C1 segment of cervical spinal cord (tissue), 14 donors: ENCODE results near the gene RBSN.
"Not testable (repeated sequence)": the region's sequence is repeated elsewhere in the genome, so short reads cannot be mapped to it uniquely, and the experiment has no call there.

ENCODE experiments used
- DNase-seq, 14 donors: peaks; one replicate each; lab custom pipeline; 2025; lab: John Stamatoyannopoulos, UW

RBSN gene

DNA sequence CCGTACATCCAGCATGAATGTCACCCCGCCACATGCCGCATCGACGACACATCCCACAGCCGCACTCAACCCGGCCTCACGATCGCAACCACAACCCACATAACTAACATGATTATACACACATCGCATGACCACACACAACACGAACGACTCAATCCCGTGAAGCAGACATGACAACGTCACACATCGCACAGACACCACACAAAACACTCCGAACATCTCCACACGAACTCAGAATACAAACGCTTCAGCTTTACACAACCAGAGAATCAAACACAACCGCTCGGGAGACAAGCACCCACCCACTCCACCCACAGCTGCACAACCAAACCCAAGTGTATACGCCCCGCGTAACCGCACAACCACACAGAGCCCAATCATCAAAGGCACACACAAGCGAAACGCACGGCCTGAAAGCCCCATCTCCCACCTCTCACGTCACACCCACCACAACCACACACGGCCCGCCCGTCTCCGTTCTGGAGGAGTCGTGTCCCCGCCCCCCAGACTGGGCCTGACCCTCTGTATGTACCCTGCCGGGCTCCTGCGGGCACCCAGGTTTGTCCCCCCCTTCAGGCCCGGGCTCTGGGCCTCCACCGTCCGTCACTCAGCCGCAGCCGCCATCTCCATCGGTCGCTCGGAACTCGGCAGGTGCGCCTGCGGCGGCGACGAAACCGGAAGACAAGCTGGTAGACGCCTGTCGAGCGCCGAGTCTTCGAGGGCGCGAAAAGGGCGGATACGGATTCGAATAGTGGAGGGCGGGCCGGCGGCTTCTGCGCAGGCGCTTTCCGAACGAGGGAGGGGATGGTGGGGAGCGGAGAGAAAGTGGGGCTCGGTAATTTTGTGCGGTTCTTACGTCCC, at the start of gene RBSN:
Gene RBSN, minus strand, starts transcription at position 646 of the 861 bp plus-strand sequence. CDS start 3,028 bp downstream, outside the sequence.
- DNase-seq: peak; percentile 52 to 95 (median 92)

DNA sequence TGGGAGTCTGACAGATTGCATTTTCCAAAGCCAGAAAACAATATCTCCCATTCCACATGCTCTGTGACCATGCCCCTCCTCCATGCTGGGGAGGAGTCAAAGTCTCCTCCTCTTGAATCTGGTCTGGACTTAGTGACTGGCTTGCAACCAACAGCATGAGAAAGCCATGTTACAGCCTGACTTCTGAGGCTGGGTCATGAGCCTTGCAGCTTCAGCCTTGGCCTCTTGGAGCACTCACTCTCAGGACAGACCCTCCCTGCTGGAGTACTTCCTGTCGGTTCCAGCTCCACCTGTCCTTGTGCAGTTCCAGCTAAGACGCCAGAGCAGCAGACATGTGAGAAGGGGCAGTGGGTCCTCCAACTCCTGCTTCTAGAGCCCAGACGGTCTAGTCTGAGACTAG, 49.7 kb upstream of the RBSN start:
- DNase-seq: no peak

DNA sequence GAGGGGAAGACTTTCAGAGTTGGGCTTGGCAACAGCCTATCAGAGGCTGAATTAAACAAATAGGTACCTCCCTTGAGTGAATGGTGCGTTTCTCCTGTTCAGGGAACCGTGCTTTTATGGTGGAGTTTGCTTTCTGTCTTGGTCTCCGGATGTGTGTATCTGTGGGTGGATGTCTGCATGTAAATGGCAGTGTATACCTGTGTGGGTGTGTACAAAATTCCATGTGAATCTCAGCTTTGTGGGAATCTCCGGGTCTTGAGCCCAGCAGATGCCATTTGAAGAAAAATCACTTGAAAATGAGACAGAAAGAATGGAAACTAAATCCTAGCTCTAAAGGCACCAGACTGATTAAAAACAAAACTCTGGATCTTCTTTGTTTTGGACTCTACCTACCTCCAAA, 37.9 kb upstream of the RBSN start:
- DNase-seq: not testable (repeated sequence)

DNA sequence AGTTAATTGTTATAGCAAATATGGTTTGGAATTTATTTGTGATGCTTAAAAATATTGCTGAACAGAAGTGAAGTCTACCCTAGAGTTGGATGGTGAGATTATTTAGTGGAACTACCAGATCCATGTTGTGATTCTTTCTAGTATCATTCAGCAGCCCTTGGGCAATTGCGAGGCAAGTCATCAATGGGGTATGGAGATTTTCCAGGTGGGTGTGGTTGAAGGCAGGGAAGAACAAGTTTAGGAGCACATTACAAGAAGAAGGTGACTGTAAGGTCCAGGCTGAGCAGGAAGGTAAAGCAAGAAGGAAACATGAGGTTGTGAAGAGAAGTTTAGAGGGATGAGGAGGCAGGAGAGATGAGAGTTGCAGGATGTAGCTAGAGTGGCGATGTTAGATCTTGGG, 36.0 kb upstream of the RBSN start:
- not testable (repeated sequence) for DNase-seq

DNA sequence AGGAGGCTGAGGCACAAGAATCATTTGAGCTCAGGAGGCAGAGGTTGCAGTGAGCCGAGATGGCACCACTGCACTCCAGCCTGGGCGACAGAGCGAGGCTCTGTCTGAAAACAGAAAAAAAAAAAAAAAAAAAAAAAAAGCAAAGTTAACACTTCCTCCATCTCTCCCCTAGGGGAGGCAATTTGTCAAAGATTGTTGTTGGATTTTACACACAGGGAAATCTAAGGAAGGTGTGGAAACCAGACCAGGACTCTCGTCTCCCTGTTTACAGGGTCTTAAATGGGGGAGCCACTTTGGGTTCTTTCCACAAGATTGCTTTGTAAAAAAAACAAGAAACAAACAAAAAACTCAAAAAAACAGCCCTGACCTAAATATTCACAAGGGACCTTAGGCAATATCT, 29.5 kb upstream of the RBSN start:
- not testable (repeated sequence) for DNase-seq

DNA sequence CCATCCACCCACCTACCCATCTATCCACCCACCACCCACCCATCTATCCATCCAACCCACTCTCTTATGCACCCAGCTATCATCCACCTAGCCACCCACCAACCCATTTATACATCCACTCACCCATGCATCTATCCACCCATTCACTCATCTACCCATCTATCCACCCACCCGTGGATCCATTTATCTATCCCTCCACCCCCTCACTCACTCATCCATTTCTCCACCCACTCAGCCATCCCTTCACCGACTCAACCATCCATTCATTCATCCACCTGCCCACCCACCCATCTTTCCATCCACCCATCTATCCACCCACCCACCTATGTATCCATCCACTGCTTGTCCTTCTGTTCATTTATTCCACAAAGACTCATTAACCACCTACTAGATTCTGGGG, 28.0 kb upstream of the RBSN start:
- not testable (repeated sequence) for DNase-seq

DNA sequence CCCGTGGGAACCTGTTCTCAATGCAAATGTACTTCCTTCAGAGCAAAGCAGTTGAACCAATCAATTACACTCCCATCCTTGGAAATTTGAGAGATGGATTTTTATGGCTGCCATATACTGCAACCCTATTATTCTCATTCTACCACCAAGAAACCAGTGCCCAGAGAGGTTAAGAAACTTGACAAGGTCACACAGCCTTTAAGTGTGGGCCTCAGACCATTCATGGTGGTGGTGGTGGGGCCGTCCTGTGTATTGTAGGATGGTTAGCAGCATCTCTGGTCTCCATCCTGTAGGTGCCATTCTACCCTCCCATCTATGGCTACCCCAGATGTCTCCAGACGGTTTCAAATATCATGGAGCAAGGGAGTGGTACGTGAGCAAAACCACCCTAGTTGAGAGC, 23.4 kb upstream of the RBSN start:
- DNase-seq: no peak

DNA sequence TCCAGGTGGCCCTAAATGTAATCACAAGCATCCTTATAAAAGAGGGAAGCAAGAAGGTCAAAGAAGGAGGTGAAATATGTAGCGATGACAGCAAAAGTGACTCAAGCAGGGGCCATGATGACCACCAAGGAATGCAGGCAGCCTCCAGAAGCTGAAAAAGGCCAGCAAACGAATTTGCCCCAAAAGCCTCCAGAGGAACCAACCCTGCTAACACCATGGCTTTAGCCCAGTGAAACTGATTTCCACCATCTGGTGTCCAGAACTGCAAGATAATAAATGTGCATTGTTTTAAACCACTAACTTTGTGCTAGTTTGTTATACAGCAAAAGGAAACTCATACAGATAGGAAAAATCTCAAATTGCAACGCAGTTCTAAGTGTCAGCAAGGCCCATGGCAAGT, 23.0 kb upstream of the RBSN start:
- no peak for DNase-seq

DNA sequence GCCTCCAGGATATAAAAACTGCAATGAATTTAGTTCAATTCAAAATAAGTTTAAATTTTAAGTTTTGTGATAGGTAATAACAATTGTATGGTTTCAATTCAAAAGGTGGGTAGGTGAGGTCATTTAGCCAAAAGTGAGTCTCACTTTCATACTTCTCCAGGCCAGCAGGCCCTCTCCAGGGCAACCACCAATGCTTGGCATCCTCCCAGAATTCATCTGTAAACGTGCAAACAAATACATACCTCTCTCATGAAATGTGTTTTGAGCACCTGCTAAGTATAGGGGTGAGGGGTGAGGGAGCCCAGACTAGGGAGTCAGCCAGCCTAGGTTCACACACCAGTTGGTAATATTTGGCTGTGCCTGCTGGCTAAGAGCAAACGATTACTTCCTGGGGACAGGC, 22.0 kb upstream of the RBSN start:
- DNase-seq: no peak

DNA sequence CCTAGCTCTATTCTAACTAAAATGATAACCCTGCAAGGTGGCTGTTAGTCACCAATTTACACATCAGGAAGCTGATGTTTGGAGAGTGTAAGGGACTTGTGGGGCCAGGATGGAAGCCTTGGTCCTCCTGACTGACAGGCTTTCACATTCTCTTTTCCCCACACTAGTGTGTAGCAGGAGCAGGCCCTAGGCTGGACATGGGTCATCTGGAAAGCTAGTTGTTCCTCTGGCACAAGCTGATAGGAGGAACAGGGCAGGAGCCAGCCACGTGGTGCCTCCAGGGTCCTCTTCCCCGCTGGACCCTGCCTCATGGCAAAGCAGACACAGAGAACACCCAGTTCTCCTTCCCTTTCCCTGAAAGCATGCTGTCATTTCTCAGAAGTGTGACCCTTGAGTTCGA, 18.1 kb upstream of the RBSN start:
- DNase-seq: no peak

DNA sequence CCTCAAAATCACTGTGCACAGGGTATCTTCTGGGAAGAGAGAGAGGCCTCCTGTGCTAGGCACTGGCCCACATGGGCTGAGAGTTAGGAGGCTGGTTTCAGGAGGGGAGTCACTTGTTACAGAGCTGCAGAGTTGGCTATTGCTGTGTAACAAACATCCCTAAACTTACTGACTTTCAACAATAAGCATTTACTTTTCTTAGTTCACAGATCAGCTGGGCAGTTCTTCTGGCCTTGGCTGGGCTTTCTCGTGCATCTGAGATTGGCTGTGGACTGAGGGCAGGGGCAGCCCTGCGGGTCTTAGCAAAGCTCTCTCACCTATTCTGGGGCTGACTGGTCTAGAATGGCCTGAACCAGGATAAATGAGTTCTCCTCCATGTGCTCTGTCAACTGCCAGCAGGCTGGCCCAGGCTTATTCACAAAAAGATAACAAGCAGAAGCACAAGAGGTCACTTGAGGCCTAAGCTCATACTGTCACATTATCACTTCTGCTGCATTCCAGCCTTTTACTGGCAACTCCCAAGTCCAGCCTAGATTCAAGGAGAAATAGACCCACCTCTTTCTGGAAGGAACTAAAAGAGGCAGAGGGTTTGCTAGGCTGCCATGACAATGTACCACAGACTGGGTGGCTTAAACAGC, 17.2 kb upstream of the RBSN start:
- DNase-seq: no peak

DNA sequence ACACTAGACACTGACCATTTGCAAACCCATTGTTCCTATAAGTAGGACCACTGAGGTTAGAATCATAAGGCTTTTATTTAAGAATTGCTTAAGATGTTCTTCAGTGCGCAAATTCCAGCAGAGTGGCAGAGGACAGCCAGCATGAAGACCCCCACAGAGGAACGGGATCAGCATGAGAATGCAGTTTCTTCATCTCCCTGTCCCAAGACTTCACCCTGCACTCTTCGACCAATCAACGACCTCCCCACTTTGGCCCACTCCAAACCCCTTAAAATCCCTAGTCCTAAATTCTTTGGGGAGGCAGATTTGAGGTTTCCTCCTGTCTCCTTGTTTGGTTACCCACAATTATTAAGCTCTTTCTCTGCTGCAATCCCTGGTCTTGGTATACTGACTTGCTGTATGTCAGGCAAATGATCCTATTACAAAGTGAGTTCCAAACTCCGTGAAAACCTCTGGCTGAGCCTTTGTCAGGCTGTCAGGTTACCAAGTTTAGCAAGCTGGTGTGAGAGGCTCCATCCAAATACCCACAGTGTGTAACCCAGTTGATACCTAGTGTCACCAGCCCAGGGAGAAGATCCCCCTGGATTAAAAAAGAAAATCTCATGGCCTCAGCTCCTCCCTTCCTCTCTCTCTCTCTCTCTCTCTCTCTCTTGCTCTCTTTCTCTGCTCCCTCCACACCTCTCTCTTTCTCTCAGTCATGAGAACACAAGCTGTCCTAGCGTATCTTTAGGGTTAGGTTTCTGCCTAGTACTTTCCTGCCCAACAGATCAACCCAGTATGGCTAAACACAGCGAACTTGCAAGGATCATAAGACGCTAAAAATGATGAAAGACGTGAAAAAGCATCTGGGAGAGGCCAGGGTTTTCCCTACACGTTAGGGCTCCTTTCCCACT, 15.8 kb upstream of the RBSN start:
- DNase-seq: no peak

DNA sequence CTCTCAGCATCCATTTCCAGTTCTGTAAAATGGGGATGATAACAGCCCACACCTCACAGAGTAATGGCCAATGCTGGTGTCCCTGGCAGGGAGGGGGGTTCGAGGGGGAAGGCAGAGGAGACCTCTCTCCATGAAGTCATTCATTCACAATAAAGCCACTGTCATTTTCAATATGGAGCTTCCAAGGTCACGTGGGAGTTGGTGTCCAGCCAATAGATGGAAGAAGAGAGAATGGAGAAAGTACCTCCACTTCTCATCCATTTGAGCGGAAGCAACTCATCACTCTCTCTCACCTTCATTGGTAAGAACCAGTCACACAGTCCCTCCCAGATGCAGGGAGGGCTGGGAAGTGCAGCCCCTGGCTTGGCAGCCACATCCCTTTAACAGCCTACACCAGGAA, 14.9 kb upstream of the RBSN start:
- DNase-seq: no peak

DNA sequence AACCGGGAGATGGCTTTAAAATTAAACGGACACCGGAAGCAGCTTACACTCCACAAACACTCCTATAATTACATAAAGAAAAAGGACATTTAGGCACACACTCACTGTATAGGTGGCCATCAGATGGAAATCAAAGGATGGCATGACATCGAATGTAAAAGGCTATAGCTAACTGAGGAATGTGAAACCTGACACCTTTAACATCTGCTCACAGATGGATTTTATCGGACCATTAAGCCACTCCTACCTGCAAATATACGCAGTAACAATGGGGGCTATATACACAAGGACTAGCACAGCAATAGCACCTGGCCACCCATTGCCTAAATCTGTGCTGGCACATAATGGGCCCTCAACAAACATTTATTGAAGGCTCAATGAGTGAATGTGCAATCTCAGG, 14.5 kb upstream of the RBSN start:
- DNase-seq: no peak

DNA sequence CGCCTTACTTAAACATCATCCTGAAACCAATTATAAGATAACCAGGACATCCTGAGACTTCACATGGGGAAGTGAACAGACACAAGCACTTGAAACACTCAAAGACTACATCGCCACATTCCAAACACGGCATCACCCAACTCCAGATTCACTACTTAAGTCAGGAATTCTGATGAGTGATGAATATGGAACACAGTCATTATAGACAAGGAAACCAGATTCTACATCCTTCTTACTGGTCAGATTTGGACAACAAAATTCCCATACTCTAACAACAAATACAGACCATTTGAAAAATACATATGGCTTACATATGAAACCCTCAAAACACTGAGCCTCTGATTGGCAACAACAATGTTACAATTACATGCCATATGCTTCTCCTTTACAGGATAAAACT, 13.1 kb upstream of the RBSN start:
- DNase-seq: no peak

DNA sequence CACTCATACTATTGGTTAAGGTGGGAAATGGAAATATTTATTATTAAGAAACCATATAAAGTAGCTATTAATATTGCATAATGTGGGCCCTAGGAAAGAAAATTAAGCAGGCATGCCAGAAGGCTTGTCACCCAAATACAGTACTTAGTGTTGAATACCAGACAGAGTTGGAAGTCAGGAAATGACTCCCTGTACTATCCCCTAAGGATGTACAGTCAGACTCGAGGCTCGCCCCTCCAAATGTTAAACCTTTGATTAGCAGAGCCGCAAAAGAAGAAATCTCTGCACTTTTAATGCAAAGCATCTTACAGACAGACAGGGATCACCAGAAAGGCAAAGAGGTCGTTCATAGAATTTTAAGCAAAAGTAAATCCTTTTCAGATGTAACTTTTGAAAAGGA, 11.3 kb upstream of the RBSN start:
- DNase-seq: no peak

DNA sequence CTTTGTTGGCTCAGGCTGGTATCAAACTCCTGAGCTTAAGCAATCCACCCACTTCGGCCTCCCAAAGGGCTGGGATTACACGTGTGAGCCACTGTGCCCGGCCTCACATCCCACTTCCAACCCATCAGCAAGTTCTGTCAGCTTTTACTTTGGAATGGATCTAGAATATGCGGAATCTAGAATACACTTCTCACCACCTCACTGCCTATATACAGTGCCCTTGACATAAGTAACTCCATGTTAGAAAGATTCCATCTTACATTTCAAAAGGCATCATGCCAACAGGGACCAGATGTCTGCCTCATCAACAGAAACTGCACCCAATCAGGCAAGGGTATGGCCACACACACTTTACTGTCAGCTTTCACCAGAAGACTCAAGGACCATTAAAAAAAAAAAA, 9.9 kb upstream of the RBSN start:
- no peak for DNase-seq

DNA sequence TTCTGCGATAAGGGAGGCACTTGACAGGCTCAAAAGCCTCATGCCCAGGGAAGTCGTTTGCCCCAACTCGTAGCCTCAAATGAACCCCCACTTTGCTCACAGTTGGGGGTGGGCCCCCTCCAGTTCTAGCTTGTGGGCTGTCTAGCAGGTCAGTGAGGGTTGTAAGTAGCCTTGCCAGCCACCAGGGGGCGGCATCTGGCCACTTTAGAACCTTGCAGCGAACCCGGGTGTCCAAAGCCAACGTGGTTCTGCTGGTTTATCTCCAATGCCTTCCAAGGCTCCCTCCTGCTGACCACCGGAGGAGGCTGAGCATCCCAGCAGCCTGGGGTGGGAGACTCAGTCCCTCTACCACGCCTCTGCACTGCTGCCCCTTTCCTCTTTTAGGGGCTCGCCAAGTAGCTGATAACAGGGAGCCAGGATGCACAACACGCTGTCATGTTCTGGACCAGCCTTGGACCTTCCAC, 9.2 kb upstream of the RBSN start:
- peak in 13 of 14 donors; percentile 18 to 82 (median 51) for DNase-seq

DNA sequence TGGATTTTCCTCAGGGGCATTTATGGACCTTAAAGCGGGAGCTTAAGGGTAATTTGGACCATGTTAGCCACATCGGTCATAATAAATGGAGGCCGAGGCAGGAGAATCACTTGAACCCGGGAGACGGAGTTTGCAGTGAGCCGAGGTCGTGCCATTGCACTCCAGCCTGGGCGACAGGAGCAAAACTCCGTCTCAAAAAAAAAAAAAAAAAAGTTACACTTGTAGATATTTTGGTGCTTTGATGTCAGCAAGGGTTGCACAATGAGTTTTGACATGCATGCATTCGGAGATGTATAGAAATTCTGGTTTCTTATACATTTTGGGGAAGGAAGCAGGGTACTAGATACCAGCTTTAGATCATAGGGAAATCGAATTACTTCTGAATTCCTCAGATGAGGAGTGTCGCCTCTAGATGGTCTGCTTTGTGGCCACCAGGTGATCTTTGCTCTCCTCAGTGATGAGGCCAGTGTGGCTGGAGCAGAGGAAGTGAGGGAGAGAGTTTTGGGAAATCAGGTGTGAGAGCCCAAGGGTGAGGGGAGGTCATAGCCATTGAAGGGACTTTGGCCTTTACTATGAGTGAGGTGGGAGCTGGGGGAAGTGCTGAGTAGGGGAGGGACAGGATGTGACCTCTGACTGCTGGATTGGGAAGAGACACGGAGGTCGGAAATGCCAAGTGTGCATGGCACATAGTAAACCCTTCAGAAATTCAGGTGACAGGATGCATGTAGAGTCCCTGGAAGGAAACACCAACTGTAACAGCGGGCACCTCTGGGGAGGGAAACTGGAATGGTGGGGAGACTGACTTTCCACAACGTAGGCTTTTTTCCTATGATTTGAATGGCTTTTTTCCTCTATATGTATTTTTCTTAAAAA, 8.4 kb upstream of the RBSN start:
- DNase-seq: no peak

DNA sequence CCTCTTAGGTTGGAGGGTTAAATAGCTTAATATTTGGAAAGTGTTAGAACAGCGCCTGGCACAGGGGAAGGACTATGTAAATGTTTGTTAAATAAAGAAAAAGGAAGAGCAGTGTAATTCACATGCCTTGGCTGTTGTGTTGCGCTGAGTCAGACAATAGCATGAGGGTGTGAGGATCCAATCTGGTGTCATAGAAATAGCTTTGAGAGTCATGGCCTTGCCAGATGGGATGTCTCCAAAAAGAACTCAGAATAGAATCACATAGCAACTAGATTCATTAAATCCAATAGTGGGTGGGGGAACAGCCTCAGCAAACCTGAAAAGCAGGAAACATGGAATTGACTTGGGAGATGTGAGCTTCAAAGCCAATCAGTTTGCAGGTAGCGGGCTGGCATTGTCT, 3.9 kb upstream of the RBSN start:
- peak in 1 of 14 donors; percentile 1 for DNase-seq

DNA sequence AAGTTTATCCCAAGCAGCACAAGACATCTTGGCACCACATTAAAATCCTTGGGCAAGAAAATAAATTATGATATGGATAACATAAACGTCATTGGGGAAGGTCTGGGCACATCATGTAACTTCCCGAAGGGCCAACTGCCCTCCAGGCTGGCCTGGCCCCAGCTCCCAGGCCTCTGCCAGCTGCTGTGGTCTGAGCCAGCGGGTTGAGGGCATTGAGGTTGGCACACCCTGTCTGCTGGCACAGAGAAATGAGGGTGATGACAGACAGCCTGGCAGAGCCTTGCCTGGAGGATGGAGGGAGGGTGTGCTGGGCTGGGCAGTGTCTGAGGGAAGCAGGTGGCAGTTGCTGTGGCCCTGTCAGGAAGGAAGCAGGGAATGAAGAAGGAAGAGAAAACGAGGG, 3.3 kb upstream of the RBSN start:
- peak in 11 of 14 donors; percentile 2 to 80 (median 47) for DNase-seq
